ENCODE measurements around the gene LAMTOR2.

LAMTOR2 gene

GRCh38 chr1:156086256-156086662 is 31.7 kb downstream of the LAMTOR2 start:
- CTCF ChIA-PET, result no interaction called here
- no peak for DNase-seq (ENCODE audit: extremely low spot score)
- POLR2A ChIA-PET, result no interaction called here
- TF ChIP-seq ARNT (IDR thresholded peaks at IDR 0.05) (no peak), ZNF384 (IDR thresholded peaks at IDR 0.05) (no peak), ELF4 (IDR thresholded peaks at IDR 0.05) (no peak), FOXM1 (IDR thresholded peaks at IDR 0.05; ENCODE audit: borderline replicate concordance) (no peak), L3MBTL2 (conservative IDR thresholded peaks at IDR 0.05) (no peak), NFRKB (IDR thresholded peaks at IDR 0.05) (no peak), FOXA1 (IDR thresholded peaks at IDR 0.05) (no peak), LEF1 (IDR thresholded peaks at IDR 0.05; ENCODE audit: borderline replicate concordance) (no peak), SUZ12 (IDR thresholded peaks at IDR 0.05) (no peak), PKNOX1 (IDR thresholded peaks at IDR 0.05) (no peak), BHLHE40 (IDR thresholded peaks at IDR 0.05; ENCODE audit: borderline replicate concordance) (no peak), HDGF (IDR thresholded peaks at IDR 0.05; ENCODE audit: borderline replicate concordance) (no peak)

DNA sequence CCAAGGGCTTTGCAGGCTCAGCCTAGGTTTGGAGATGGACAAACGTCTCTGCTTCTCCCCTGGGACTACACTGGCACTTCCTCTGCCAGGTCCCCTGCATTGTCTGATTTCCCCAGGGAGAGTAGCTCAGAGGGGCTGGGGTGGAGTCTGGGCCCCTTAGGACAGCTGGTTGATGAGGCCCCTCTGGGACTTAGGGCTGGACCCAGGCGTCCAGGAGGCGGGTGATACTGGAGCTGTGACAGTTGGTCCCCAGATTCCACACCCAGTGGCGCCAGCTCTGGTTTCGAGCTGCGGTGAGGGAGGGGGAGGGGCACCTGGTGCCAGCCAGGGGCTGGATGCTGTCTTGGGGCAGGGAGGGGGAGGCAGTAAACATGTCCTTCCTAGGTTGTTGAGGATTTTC is 35.1 kb downstream of the LAMTOR2 start:
- ChIA-PET CTCF (interaction anchor here (0.5 to 13.4 kb wide), 3 partner anchors 11 to 52 kb away, joined by 3 to 255 read pairs (median 4); no protein-coding TSS in a partner anchor), POLR2A (no interaction called here)
- DNase-seq (ENCODE audit: extremely low spot score), result no peak
- TF ChIP-seq CTBP1 (IDR thresholded peaks at IDR 0.05; ENCODE audit: borderline replicate concordance) (no peak), ZNF384 (IDR thresholded peaks at IDR 0.05) (no peak), ARNT (IDR thresholded peaks at IDR 0.05) (no peak), TARDBP (IDR thresholded peaks at IDR 0.05) (no peak)

GRCh38 chr1:156090138-156090839 is 35.7 kb downstream of the LAMTOR2 start:
- DNase-seq (ENCODE audit: extremely low spot score), result no peak
- POLR2A ChIA-PET, result no interaction called here
- CTCF ChIA-PET, result interaction anchor here (0.5 to 13.4 kb wide), 6 partner anchors 12 to 135 kb away, joined by 3 to 255 read pairs (median 4); no protein-coding TSS in a partner anchor
- TF ChIP-seq FOXA1 (IDR thresholded peaks at IDR 0.05) (no peak), BHLHE40 (IDR thresholded peaks at IDR 0.05; ENCODE audit: borderline replicate concordance) (no peak), PKNOX1 (IDR thresholded peaks at IDR 0.05) (no peak), ZNF384 (IDR thresholded peaks at IDR 0.05) (no peak), FOXM1 (IDR thresholded peaks at IDR 0.05; ENCODE audit: borderline replicate concordance) (no peak), ARNT (IDR thresholded peaks at IDR 0.05) (no peak), SP1 (IDR thresholded peaks at IDR 0.05) (no peak), SUZ12 (IDR thresholded peaks at IDR 0.05) (no peak), TARDBP (IDR thresholded peaks at IDR 0.05) (no peak), CTBP1 (IDR thresholded peaks at IDR 0.05; ENCODE audit: borderline replicate concordance) (no peak), FOXK2 (IDR thresholded peaks at IDR 0.05) (no peak), HDGF (IDR thresholded peaks at IDR 0.05; ENCODE audit: borderline replicate concordance) (no peak), ELF4 (IDR thresholded peaks at IDR 0.05) (no peak), LEF1 (IDR thresholded peaks at IDR 0.05; ENCODE audit: borderline replicate concordance) (no peak), NFRKB (IDR thresholded peaks at IDR 0.05) (no peak), L3MBTL2 (conservative IDR thresholded peaks at IDR 0.05) (no peak)

- DNase-seq (ENCODE audit: extremely low spot score), result peak; percentile 90
- TF ChIP-seq FOXA1 (IDR thresholded peaks at IDR 0.05), result no peak
- no peak for TF ChIP-seq NFRKB (IDR thresholded peaks at IDR 0.05)
- TF ChIP-seq TARDBP (IDR thresholded peaks at IDR 0.05), result no peak
- no peak for TF ChIP-seq PKNOX1 (IDR thresholded peaks at IDR 0.05)
- TF ChIP-seq ARNT (IDR thresholded peaks at IDR 0.05), result no peak
- TF ChIP-seq HDGF (IDR thresholded peaks at IDR 0.05; ENCODE audit: borderline replicate concordance), result no peak
- TF ChIP-seq FOXM1 (IDR thresholded peaks at IDR 0.05; ENCODE audit: borderline replicate concordance), result no peak
- TF ChIP-seq LEF1 (IDR thresholded peaks at IDR 0.05; ENCODE audit: borderline replicate concordance), result no peak
- TF ChIP-seq SUZ12 (IDR thresholded peaks at IDR 0.05), result no peak
- ChIA-PET CTCF (interaction anchor here (0.6 to 13.4 kb wide), 6 partner anchors 12 to 134 kb away, joined by 4 to 255 read pairs (median 6); no protein-coding TSS in a partner anchor), POLR2A (interaction anchor here (1.3 kb wide), 1 partner anchor 38 kb away, joined by 4 read pairs; no protein-coding TSS in a partner anchor)
Observed at GRCh38 chr1:156090840-156091188, 36.2 kb downstream of the LAMTOR2 start.

DNA sequence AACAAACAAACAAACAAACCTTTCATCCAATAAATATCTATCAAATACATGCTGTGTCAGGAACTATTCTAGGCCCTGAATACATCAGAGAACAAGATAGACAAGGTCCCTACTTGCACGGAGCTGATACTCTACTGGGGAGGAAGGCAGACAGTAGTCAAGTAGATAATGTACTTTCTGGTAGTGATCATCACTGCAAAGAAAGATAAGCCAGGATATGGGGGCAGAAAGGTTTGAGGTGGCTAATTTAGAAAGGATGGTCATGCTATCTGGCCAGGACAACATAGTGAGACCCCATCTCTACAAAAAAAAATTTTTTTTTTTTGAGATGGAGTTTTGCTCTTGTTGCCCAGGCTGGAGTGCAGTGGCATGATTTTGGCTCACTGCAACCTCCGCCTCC is 37.0 kb downstream of the LAMTOR2 start:
- POLR2A ChIA-PET, result interaction anchor here (0.7 to 1.3 kb wide), 2 partner anchors 37 to 246 kb away, joined by 3 to 4 read pairs; partner anchors contain the start of genes CCT3 and TSACC
- CTCF ChIA-PET, result interaction anchor here (1.2 to 13.4 kb wide), 4 partner anchors 11 to 134 kb away, joined by 4 to 255 read pairs (median 5); no protein-coding TSS in a partner anchor

More for the DNA sequence above, 37.0 kb downstream of the LAMTOR2 start:
- no peak for DNase-seq (ENCODE audit: extremely low spot score)
- TF ChIP-seq HDGF (IDR thresholded peaks at IDR 0.05; ENCODE audit: borderline replicate concordance) (no peak), LEF1 (IDR thresholded peaks at IDR 0.05; ENCODE audit: borderline replicate concordance) (no peak), SP1 (IDR thresholded peaks at IDR 0.05) (no peak), ZNF384 (IDR thresholded peaks at IDR 0.05) (no peak), TARDBP (IDR thresholded peaks at IDR 0.05) (no peak), NFRKB (IDR thresholded peaks at IDR 0.05) (no peak), SUZ12 (IDR thresholded peaks at IDR 0.05) (no peak), CTBP1 (IDR thresholded peaks at IDR 0.05; ENCODE audit: borderline replicate concordance) (no peak), ARNT (IDR thresholded peaks at IDR 0.05) (no peak), BHLHE40 (IDR thresholded peaks at IDR 0.05; ENCODE audit: borderline replicate concordance) (no peak), FOXA1 (IDR thresholded peaks at IDR 0.05) (no peak), FOXK2 (IDR thresholded peaks at IDR 0.05) (no peak), L3MBTL2 (conservative IDR thresholded peaks at IDR 0.05) (no peak), FOXM1 (IDR thresholded peaks at IDR 0.05; ENCODE audit: borderline replicate concordance) (no peak)

Data from HEK293T (cell line).